K562 treated with DMSO at 1 percent for 48 hours (cell line): Measurements from ENCODE around the gene TSPAN13. TPM values are rescaled to one million over a fixed set of nuclear protein-coding genes. Genes with fewer than 3 reads are reported as not detected.

Experiments
- total RNA-seq: library from RNA; unstranded; fragments of 300-600 nt; gene quantifications from 2 replicates; pipeline ENCODE4 v1.2.3, GENCODE V29; 2022; ENCODE audit warnings: low replicate concordance; ENCODE audit errors: extremely low read depth

The TSPAN13 gene
- not detected in 2 replicates for total RNA-seq

GRCh38 chr7:16753102-16753931 lies at the start of gene TSPAN13:
TSS of gene TSPAN13 (plus strand) at chr7:16753755. CDS start at chr7:16753968, 213 bp downstream.

GRCh38 chr7:16804674-16805439 lies 51.3 kb downstream of the TSPAN13 start, which contains the start of gene AGR2:
TSS of gene AGR2 (minus strand) at chr7:16804999. CDS start at chr7:16801796, 3,203 bp downstream.

Other genes starting within 250 kb of the TSPAN13 start
- gene LRRC72, start 226.9 kb upstream of the TSPAN13 start, total RNA-seq: not detected in 2 replicates
- not detected in 2 replicates for gene ANKMY2, start 108.0 kb upstream of the TSPAN13 start, total RNA-seq
- gene BZW2, start 107.6 kb upstream of the TSPAN13 start, total RNA-seq: not detected in 2 replicates
- not detected in 2 replicates for gene AGR2, start 51.2 kb downstream of the TSPAN13 start, total RNA-seq
- gene AGR3, start 128.2 kb downstream of the TSPAN13 start, total RNA-seq: not detected in 2 replicates